GM12873 (cell line): Measurements from ENCODE around the gene ENOX2.

Source experiments
- CTCF ChIP-seq: IDR thresholded peaks from 2 replicates; pipeline ENCODE4 v1.5.1; 2012; ENCODE audit warnings: low read depth, mild to moderate bottlenecking, moderate library complexity, low read length, control low read depth; ENCODE audit not compliant: insufficient read depth; ENCODE audit errors: missing control alignments

Gene ENOX2

GRCh38 chrX:130607431-130607830 lies 295.6 kb downstream of the ENOX2 start:
- no peak for TF ChIP-seq CTCF

- no peak for TF ChIP-seq CTCF
These were observed 296.6 kb downstream of the ENOX2 start for GRCh38 chrX:130606425-130606824.

- TF ChIP-seq CTCF = no peak
These were observed 298.1 kb downstream of the ENOX2 start for GRCh38 chrX:130604882-130605281.

GRCh38 chrX:130594453-130594916 lies 308.5 kb downstream of the ENOX2 start:
- no peak for TF ChIP-seq CTCF

- no peak for TF ChIP-seq CTCF
These were observed 309.1 kb downstream of the ENOX2 start for GRCh38 chrX:130593911-130594310.

GRCh38 chrX:130592204-130592603 lies 310.8 kb downstream of the ENOX2 start:
- no peak for TF ChIP-seq CTCF

- TF ChIP-seq CTCF = no peak
These were observed 324.1 kb downstream of the ENOX2 start for GRCh38 chrX:130578906-130579305.
